ENCODE results near the gene PHLDA3. TPM values are rescaled to one million over a fixed set of nuclear protein-coding genes. Genes with fewer than 3 reads are reported as not detected.
"Not testable (repeated sequence)": the region's sequence is repeated elsewhere in the genome, so short reads cannot be mapped to it uniquely, and the experiment has no call there.

PHLDA3 gene
- total RNA-seq, 1 donor from 2014 or later: 0.18 TPM

DNA sequence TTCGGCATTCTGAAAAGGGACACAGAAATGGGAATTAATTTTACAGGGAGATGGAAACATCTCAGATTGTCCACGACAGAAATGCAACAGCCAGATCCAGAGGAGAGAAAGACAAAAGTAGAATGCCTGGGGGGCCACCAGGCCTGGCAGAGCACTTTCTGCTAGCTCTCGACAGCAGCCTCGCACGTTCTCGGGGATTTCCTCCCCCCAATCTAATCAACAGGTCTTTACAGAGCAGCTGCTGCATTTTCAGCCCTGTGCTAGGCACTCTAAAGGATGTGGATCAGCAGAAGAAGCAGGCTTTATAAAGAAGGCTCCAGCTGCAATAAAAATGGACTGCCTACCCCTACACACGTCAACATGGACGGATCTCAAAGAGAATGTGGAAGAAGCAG is 27.3 kb upstream of the PHLDA3 start:
- Mint-ChIP-seq H3K9me3 (no peaks in the 10 kb centered on the region), H3K4me3 (no peak overlapping the region), H3K4me1 (no peaks in the 10 kb centered on the region), H3K36me3 (ENCODE audit: low read depth) (peaks cover 42% of the 10 kb centered on the region), H3K27ac (no peak overlapping the region), H3K27me3 (no peaks in the 10 kb centered on the region)
- ATAC-seq (ENCODE audit: low read depth) (no peak), DNase-seq (no peak)
- CTCF ChIA-PET: interaction anchor here (1.3 to 3.9 kb wide), 3 partner anchors 15 to 17 kb away, joined by 3 to 18 read pairs (median 9); no protein-coding TSS in a partner anchor
- POLR2A ChIA-PET: no interaction called here
- TF ChIP-seq, protein P1, sequence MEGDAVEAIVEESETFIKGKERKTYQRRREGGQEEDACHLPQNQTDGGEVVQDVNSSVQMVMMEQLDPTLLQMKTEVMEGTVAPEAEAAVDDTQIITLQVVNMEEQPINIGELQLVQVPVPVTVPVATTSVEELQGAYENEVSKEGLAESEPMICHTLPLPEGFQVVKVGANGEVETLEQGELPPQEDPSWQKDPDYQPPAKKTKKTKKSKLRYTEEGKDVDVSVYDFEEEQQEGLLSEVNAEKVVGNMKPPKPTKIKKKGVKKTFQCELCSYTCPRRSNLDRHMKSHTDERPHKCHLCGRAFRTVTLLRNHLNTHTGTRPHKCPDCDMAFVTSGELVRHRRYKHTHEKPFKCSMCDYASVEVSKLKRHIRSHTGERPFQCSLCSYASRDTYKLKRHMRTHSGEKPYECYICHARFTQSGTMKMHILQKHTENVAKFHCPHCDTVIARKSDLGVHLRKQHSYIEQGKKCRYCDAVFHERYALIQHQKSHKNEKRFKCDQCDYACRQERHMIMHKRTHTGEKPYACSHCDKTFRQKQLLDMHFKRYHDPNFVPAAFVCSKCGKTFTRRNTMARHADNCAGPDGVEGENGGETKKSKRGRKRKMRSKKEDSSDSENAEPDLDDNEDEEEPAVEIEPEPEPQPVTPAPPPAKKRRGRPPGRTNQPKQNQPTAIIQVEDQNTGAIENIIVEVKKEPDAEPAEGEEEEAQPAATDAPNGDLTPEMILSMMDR (IDR thresholded peaks at IDR 0.05): no peak
- intact Hi-C loops (cut with micrococcal nuclease): no loop called here

- no peaks in the 10 kb centered on the region for H3K9me3 Mint-ChIP-seq
- ATAC-seq (ENCODE audit: low read depth) (no peak), DNase-seq (no peak)
- CTCF ChIA-PET: interaction anchor here (1.3 to 3.9 kb wide), 3 partner anchors 14 to 17 kb away, joined by 3 to 18 read pairs (median 9); no protein-coding TSS in a partner anchor
- no peak overlapping the region for H3K27ac Mint-ChIP-seq
- H3K4me3 Mint-ChIP-seq: no peak overlapping the region
- peaks cover 42% of the 10 kb centered on the region for H3K36me3 Mint-ChIP-seq (ENCODE audit: low read depth)
- POLR2A ChIA-PET: no interaction called here
- TF ChIP-seq, protein P1 (IDR thresholded peaks at IDR 0.05): no peak
- no peaks in the 10 kb centered on the region for H3K4me1 Mint-ChIP-seq
- intact Hi-C loops (cut with micrococcal nuclease): no loop called here
- H3K27me3 Mint-ChIP-seq: no peaks in the 10 kb centered on the region
Measured at GRCh38 chr1:201495551-201496295, 26.7 kb upstream of the PHLDA3 start.

DNA sequence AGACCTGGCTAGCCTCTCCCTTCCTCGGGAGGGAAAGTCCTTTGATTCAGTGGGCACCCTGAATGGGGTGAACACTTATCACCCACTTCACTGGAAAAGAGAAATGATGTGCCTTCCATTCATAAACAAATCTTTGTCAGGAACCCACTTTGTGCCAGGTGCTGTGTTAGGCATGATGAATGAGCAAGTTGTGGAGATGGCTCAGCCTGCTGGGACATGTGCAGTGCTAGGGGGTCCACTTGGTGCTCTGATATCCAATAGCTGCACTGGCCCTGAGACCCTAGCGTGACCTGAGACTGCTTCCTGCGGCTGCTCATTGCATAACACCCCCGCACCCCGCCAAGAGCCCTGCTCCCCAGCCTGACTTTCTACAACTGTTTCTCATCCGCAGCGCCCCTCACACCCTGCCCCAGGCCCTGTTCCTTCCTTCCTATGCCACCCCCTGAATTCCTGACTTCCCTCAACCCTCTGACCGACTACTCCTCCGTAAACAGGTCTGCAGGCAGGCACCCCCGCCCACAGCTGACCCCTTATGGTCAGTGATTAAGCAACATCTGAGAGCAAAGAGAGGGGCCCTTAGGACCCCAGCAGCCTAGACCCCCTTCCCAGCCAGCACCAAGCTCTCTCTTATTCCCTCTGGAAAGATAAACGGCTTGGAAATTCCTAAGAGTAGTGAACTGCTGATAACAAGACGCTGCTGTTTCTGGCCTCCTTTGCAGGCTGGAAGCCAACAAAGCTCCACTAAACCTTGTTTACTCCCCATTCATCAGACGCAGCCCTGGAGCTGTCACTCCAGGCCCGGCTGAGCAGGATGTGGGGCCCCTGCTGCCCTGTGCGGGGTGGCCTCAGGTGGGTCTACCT is 25.0 kb upstream of the PHLDA3 start:
- ATAC-seq (ENCODE audit: low read depth) (no peak), DNase-seq (no peak)
- Mint-ChIP-seq H3K27ac (peak overlapping the region; percentile 24), H3K27me3 (no peaks in the 10 kb centered on the region), H3K9me3 (no peaks in the 10 kb centered on the region), H3K4me1 (peaks cover 7% of the 10 kb centered on the region), H3K4me3 (no peak overlapping the region), H3K36me3 (ENCODE audit: low read depth) (peaks cover 42% of the 10 kb centered on the region)
- CTCF ChIA-PET: interaction anchor here (1.6 to 1.8 kb wide), 2 partner anchors 12 to 19 kb away, joined by 5 to 6 read pairs; no protein-coding TSS in a partner anchor
- POLR2A ChIA-PET: no interaction called here
- TF ChIP-seq, protein P1 (IDR thresholded peaks at IDR 0.05): no peak
- intact Hi-C loops (cut with micrococcal nuclease): no loop called here

- H3K27ac Mint-ChIP-seq; ATAC-seq (ENCODE audit: low read depth); POLR2A ChIA-PET; DNase-seq; H3K4me1 Mint-ChIP-seq; intact Hi-C loops (cut with micrococcal nuclease); H3K27me3 Mint-ChIP-seq; H3K9me3 Mint-ChIP-seq; H3K4me3 Mint-ChIP-seq: not testable (repeated sequence)
- peaks cover 47% of the 10 kb centered on the region for H3K36me3 Mint-ChIP-seq (ENCODE audit: low read depth)
- CTCF ChIA-PET: interaction anchor here (1.6 to 1.8 kb wide), 2 partner anchors 11 to 20 kb away, joined by 5 to 6 read pairs; no protein-coding TSS in a partner anchor
Measured at GRCh38 chr1:201493026-201493656, 24.2 kb upstream of the PHLDA3 start.

DNA sequence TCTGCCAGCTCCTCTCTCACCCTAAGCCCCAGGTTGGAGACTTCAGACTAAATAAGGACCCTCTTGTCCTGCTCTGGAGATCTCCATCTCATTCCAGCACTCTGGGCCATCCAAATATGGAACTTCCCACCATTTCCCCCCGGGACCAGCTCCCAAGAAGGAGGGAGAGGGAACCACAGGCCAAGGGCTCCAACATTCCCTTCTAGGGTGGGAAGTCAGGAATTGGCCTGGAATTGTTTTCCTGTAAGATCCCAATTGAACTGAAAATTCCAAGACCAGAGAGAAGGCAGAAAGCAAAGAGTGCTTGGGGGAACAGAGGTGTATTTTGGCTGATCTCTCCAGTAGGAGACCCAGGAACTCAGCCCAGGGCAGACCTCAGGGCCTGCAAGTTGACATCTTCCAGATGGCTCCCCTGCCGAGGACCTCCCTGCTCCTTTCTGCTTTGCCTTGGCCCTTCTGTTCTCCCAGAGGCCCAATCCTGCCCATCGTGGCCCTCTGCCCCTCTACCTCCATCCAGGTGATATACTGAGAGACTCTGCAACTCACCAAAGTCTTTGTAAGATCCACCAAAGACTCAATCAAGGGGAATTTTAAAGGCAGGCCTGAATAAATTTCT is 23.0 kb upstream of the PHLDA3 start:
- ATAC-seq (ENCODE audit: low read depth) (no peak), DNase-seq (no peak)
- TF ChIP-seq, protein P1 (IDR thresholded peaks at IDR 0.05): no peak
- Mint-ChIP-seq H3K36me3 (ENCODE audit: low read depth) (peaks cover 53% of the 10 kb centered on the region), H3K4me3 (no peak overlapping the region), H3K27me3 (no peaks in the 10 kb centered on the region), H3K27ac (no peak overlapping the region), H3K4me1 (peaks cover 7% of the 10 kb centered on the region), H3K9me3 (no peaks in the 10 kb centered on the region)
- ChIA-PET POLR2A (no interaction called here), CTCF (interaction anchor here (2.1 kb wide), 1 partner anchor 21 kb away, joined by 7 read pairs; no protein-coding TSS in a partner anchor)
- intact Hi-C loops (cut with micrococcal nuclease): no loop called here

Measured in activated B cell treated with CpG ODN at 0.5 μM for 24 hours (primary cell).